Cardiac muscle cell (in vitro differentiated cells and primary cell): ENCODE measurements around the gene TBCD. TPM values are rescaled to one million over a fixed set of nuclear protein-coding genes. Genes with fewer than 3 reads are reported as not detected.

Source experiments
- DNase-seq, 2 donors: peaks; one replicate each; pipeline versions ENCODE4 v3.0.0 to v3.0.0-alpha.2; 2010 to 2017; ENCODE audit warnings: low read depth in 1 of 2, low spot score in 1 of 2
- H3K27ac ChIP-seq: fragments of 200-600 bp; sonication (generic); 2 replicates; pipeline ENCODE4 v1.5.1; 2016
- H3K27me3 ChIP-seq: fragments of 200-600 bp; sonication (generic); 2 replicates; pipeline ENCODE4 v1.6.0; 2016; ENCODE audit warnings: control low read depth
- H3K36me3 ChIP-seq: fragments of 200-600 bp; sonication (generic); 2 replicates; pipeline ENCODE4 v1.5.1; 2016; ENCODE audit warnings: control low read depth
- H3K4me1 ChIP-seq: fragments of 200-600 bp; sonication (generic); 2 replicates; pipeline ENCODE4 v1.8.1; 2017; ENCODE audit warnings: low read depth, mild to moderate bottlenecking, mixed run types
- H3K4me3 ChIP-seq: fragments of 200-600 bp; sonication (generic); 2 replicates; pipeline ENCODE4 v1.5.1; 2016; ENCODE audit warnings: mild to moderate bottlenecking
- H3K9me3 ChIP-seq: fragments of 200-600 bp; sonication (generic); 2 replicates; pipeline ENCODE4 v1.5.1; 2017; ENCODE audit warnings: low read depth, mild to moderate bottlenecking, control low read depth
- CTCF ChIP-seq: IDR thresholded peaks from 2 replicates; pipeline ENCODE4 v1.5.1; 2012; ENCODE audit warnings: low read depth, mild to moderate bottlenecking, low read length
- polyA plus RNA-seq: library from polyadenylated mRNA; unstranded; fragments of >200 nt; fragmentation: Nextera tagmentation; extraction: Ambion mirVana; gene quantifications from 2 replicates; pipeline ENCODE4 v1.2.1, GENCODE V29; 2016
- total RNA-seq: library from RNA; depleted of rRNA; stranded (reverse); fragments of >200 nt; gene quantifications from 2 replicates; pipeline ENCODE4 v1.2.3, GENCODE V29; 2016

The TBCD gene
- total and polyA plus RNA-seq, 2 experiments from 2014 or later: 55.7 to 66.0 TPM

GRCh38 chr17:82922646-82923045 lies 170.8 kb downstream of the TBCD start:
- Histone ChIP-seq H3K27ac (no peak overlapping the region), H3K4me3 (no peak overlapping the region), H3K9me3 (no peaks in the 10 kb centered on the region), H3K27me3 (no peaks in the 10 kb centered on the region), H3K36me3 (peaks cover 7% of the 10 kb centered on the region), H3K4me1 (no peaks in the 10 kb centered on the region)
- DNase-seq: no peak
- no peak for TF ChIP-seq CTCF

GRCh38 chr17:82923366-82924113 lies 171.7 kb downstream of the TBCD start:
- no peaks in the 10 kb centered on the region for H3K27me3 ChIP-seq
- H3K4me1 ChIP-seq: no peaks in the 10 kb centered on the region
- no peak overlapping the region for H3K27ac ChIP-seq
- no peak overlapping the region for H3K4me3 ChIP-seq
- no peaks in the 10 kb centered on the region for H3K9me3 ChIP-seq
- TF ChIP-seq CTCF: no peak
- DNase-seq: no peak
- peaks cover 7% of the 10 kb centered on the region for H3K36me3 ChIP-seq

- no peaks in the 10 kb centered on the region for H3K4me1 ChIP-seq
- H3K27ac ChIP-seq: no peak overlapping the region
- H3K4me3 ChIP-seq: no peak overlapping the region
- no peaks in the 10 kb centered on the region for H3K27me3 ChIP-seq
- DNase-seq: no peak
- no peaks in the 10 kb centered on the region for H3K9me3 ChIP-seq
- no peak for TF ChIP-seq CTCF
- H3K36me3 ChIP-seq: peaks cover 7% of the 10 kb centered on the region
Observed at GRCh38 chr17:82924214-82924613, 172.3 kb downstream of the TBCD start.

GRCh38 chr17:82924812-82925211 lies 172.9 kb downstream of the TBCD start:
- no peak for DNase-seq
- no peaks in the 10 kb centered on the region for H3K4me1 ChIP-seq
- H3K4me3 ChIP-seq: no peak overlapping the region
- TF ChIP-seq CTCF: no peak
- no peaks in the 10 kb centered on the region for H3K27me3 ChIP-seq
- peaks cover 7% of the 10 kb centered on the region for H3K36me3 ChIP-seq
- H3K27ac ChIP-seq: no peak overlapping the region
- H3K9me3 ChIP-seq: no peaks in the 10 kb centered on the region

GRCh38 chr17:82925336-82925735 lies 173.5 kb downstream of the TBCD start:
- Histone ChIP-seq H3K36me3 (peaks cover 7% of the 10 kb centered on the region), H3K9me3 (no peaks in the 10 kb centered on the region), H3K27me3 (no peaks in the 10 kb centered on the region), H3K27ac (no peak overlapping the region), H3K4me3 (no peak overlapping the region), H3K4me1 (no peaks in the 10 kb centered on the region)
- TF ChIP-seq CTCF: no peak
- DNase-seq: no peak
